SW480 (cell line): ENCODE results near the gene EXOC3L2.
"Not testable (repeated sequence)": the region's sequence is repeated elsewhere in the genome, so short reads cannot be mapped to it uniquely, and the experiment has no call there.

Experiments used
- DNase-seq: peaks from one replicate; pipeline ENCODE4 v3.0.0-alpha.2; 2016; ENCODE audit warnings: low spot score

EXOC3L2 gene

DNA sequence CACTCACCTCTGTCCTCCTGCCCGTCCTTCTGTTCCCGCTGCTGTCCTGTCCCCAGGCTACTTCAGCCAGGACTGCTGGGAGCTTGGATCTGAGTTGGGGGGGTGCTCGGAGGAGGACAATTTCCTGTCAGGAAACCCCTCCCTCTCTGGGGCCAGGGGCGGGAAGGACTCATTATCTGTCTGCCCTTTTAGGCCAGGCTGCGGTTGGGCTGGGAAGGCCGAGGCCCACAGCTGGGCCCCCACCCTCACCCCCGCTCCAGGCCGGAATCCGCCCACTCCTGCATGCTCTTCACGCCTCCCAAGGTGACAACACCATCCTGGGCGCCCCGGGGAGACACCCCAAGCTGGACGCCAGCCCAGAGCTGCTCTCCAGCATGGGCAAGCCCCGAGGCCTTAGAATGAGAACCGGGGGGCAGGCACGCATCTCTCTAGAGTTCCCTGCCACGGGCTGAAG is at the start of gene EXOC3L2:
Gene EXOC3L2 (minus strand): TSS at position 74 of the 454 bp plus-strand sequence. CDS start 6,362 bp downstream, outside the sequence.
- no peak for DNase-seq

DNA sequence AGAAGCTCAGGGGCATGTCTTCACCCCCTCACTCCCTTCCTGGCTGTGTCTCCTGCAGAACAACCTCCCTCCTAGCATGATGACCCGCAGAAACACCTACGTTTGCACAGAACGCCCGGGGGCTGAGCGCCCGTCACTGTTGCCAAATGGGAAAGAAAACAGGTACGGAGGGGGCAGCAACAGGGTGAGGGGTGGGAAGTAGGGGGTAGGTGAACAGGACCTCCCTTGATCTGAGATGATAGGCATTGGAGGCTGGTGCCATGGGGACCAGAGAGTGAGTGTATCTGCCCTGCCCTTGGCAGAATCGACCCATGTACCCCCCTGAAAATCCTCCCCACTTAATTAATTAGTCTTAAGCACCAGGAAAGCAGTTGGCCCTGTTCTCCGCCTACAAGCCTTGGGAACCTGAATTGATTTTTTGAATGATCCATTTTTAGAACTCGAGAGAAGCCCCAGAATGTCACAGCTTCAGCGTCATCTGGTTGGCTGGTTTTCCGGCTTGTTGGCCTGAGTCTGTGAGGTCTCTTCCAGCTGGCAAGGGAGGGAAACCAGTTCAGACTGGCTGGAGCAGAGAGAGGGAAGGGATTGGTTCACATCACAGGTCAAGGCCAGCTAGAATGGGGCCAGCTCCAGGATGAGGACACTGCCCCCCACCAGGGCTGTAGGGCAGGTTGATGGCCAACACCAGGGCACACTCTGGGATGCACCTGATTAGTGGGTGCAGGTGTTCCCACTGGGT is 49.3 kb upstream of the EXOC3L2 start:
- no peak for DNase-seq

DNA sequence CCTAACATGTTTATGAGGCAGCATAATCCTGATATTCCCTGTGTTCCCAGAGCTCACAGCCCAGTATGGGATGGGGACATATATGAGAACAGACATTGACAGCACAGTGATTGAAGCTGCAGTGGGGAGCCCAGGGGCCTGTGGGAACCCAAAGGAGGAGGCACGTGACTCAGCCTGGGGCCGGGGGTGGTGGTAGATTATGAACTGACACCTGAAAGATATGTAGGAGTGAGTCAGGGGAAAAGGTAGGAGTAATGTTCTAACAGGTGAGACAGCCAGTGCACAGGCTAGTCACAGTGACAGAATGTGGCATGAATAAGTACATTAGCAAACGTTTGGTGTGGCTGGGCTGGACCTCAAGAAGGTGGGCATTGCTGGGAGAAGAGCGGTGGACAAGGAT is 48.5 kb upstream of the EXOC3L2 start:
- DNase-seq: no peak

DNA sequence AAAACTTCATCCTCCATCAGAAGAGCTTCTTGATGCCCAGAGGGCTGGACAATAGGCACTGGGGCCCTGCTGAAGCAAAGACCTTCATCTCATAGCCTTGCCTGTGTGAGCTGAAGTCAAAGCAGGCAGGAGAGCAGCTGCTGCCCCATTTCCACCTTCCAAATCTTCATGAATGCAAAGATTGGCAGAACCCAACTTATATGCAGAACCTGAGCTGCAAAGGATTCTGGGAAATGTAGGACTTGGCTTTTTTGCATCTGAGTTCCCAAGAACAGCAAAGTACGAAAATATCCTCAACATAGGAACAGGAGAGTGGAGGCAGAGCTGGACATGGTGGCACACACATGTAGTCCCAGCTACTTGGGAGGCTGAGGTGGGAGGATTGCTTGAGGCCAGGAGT is 46.6 kb upstream of the EXOC3L2 start:
- no peak for DNase-seq

DNA sequence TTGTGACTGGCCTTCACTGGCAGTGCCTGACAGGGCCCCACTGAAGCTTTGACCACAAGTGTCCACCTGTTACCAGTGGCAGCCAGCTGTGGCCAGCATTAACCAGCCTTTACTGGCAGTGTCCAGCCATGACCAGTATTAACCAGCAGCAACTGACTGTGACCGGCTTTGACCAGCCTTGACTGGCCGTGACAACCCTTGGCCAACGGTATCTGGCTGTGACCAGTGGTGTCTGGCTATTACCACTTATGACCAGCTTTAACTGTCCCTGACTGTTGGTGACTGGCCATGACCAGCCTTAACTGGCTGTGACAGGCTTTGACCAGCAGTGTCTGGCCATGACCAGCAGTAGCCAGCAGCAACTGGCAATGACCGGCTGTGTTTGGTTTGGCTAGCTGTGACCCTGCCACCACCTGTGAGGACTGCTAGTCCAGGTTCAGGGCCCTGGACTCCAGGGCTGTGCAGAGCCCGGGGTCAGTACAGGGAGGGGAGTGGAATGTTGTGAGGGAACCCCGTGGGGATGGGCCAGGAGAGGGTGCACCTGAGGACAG is 45.2 kb upstream of the EXOC3L2 start:
- DNase-seq: no peak

DNA sequence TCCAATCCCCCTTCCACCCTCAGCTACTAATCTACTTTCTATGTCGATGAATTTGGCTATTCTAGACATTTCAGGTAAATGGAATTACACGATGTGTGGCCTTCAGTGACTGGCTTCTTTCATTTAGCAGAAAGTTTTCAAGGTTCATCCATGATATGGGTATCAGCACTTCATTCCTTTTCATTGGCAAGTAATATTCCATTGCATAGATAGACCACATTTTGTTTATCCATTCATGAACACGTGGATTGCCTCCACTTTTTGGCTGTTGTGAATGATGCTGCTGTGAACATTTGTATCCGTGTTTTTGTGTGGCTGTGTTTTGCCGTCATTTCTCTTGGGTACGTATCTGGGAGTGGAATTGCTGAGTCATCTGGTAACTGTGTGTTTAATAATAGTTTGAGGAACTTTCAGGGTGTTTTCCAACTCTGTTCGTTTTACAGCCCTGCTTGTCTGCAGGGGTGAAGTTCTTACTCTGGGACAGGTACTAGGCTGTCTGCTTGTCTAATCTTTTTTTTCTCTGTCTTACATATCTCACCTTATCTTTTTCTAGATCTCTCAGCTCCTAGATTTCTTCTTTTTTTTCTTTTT is 38.3 kb upstream of the EXOC3L2 start:
- DNase-seq: no peak

DNA sequence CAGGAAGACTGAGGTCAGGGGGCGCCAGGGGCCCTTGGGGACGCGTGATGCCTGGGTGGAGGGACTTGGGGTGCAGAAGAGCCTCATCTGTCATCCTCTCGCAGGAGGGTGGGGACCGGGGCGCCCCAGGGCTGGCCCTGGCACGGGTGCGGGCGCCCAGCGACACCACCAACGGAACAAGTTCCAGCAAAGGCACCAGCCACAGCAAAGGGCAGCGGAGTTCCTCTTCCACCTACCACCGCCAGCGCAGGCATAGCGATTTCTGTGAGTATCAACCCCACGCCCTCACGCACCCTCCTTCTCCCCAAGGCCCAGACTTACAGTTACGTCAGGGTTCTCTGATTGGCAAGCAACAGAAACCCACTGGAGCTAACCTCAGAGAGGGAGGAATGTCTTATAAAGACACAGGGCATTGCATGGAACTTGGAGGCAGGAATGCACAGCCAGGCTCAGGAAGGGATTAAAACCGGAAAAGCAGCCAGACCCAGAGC is 35.3 kb upstream of the EXOC3L2 start:
- DNase-seq: no peak

DNA sequence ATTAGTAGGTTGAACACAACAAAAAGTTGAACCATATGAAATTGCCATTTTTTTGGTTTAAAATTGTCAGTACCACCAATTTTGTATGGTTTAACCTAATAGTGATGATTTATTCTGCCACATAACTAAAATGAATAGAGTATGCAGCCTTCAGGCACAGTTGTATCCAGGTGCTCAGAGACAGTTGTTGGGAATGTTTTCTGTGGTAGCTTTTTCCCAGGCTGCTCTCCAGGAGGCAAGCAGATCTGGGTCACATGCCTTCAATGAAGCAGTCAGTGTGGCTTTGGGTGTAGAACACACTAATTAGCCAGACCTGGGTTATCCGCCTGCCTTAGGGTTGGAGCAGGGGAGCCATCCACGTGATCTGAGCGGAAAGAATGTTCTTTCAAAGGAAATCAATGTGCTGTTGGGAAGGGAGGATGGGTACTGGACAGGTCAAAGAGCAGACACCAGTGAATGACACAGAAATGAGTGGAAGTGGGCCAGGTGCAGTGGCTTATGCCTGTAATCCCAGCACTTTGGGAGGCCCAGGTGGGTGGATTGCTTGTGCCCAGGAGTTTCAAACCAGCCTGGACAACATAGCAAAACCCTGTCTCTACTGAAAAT is 34.5 kb upstream of the EXOC3L2 start:
- DNase-seq: no peak

DNA sequence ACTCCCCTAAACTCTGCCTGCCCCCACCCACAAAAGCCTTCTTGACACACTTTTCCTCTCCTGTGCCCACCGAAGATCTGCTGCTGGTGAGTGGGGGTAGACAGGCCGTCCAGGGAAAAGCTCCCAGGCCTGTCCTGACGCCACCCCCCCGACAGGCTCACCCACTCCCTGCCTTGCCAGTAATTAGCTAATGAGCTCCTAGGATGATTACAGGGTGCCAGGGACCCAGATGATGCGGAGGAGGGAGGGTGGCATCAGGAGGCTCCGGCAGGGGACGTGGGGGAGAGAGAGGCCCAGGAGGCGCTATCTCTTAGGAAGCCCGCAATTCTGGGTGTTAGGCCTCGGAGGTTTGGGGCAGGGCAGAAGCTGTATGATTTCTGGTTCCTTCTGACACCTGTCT is 32.9 kb upstream of the EXOC3L2 start:
- DNase-seq: no peak

DNA sequence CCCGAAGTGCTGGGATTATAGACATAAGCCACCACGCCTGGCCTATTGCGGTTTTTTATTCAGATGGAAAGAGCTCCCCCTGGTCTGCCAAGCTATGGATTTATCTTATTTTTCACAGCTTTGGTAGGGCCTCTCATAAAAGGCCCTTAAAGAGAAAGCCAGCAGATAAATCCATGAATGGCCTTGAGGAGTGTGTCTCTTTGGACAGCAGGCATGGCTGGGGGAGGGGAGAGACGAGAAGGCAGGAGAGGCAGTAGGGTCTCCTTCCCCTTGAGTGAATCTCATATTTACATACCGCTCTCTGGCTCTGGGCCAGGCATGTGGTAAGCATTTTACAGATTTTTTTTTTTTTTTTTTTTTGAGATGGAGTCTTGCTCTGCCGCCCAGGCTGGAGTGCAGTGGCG is 31.1 kb upstream of the EXOC3L2 start:
- no peak for DNase-seq

DNA sequence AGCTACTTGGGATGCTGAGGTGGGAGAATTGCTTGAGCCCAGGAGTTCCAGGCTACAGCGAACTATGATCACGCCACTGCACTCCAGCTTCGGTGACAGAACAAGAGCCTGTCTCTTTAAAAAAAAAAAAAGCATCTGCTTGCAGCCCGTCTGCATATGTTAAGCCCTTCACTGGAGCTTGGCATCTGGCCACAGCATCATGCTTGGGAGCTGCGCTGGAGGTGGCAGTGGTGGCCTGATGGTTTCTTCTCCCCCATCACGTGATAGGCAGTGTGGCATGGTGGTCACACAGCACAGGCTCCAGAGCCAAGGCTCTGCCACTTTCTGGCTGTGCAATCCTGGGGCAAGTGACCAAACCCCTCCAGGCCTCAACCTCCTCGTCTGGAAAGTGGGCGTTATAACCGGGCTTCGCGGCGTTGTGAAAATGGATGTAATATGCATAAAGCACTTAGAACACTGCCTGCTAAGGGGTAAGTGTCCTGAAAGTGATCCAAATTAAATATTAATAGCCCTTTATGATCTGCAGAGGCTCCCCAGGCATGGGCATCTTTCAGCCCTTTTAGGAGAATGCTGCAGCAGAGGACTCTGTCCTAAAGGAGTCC is 30.3 kb upstream of the EXOC3L2 start:
- no peak for DNase-seq

DNA sequence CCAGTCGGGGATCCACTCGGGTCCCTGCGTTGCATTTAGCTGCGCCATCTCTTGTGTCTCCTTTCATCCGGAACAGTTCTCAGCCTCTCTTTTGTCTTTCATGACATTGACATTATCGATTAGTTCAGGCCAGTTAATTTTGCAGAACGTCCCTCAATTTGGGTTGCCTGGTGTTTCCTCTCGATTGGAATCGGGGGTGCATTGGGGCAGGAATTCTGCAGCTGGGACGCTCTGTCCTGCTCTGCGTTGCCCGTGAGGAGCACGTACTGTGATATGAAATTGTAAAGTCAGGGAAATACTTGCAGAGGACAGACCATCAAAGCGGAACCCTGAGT is 28.3 kb upstream of the EXOC3L2 start:
- no peak for DNase-seq

DNA sequence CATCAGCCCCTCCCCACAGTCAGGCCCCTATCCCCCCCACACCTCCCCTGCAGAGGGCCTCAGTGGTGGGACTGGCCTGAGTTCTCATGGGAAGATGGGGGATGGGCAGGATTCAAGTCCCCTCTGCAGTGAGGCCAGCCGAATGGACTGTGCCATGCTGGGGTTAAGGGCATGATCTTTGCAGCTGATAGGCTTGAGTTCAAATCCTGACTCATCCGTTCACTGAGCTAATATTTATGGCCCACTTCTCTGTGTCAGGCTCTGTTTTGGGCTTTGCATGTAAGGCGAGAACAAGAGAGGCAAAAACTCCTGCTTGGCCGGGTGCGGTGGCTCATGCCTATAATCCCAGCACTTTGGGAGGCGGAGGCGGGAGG is 26.5 kb upstream of the EXOC3L2 start:
- DNase-seq: no peak

DNA sequence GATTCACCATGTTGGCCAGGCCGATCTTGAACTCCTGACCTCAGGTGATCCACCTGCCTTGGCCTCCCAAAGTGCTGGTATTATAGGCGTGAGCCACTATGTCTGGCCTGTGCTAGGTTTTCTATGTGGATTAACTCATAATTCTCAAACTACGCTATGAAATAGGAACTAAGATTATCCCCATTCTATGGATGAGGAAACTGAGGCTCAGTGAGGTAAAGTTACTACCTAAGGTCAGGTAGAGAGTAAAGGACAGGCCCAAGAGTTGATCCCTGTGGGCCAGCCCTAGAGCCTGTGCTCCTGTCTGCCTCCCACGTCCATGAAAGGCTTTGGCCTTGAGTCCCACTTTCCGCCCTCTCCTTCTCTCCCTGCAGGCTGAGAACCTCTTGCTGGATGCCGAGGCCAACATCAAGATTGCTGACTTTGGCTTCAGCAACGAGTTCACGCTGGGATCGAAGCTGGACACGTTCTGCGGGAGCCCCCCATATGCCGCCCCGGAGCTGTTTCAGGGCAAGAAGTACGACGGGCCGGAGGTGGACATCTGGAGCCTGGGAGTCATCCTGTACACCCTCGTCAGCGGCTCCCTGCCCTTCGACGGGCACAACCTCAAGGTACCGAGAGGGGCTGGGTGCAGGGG is 26.0 kb upstream of the EXOC3L2 start:
- no peak for DNase-seq

DNA sequence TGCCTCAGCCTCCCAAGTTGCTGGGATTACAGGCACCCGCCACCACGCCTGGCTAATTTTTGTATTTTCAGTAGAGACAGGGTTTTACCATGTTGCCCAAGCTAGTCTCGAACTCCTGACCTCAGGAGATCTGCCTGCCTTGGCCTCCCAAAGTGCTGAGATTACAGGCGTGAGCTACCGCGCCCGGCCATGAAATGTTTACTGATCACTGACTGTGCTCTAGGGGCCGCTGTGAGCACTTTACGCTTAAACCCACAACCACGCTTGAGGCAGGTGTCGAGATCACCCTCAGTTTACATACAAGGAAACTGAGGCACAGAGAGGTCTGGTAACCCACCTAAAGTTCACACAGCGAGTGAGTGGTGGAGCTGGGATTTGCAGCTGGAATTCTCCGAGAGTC is 24.7 kb upstream of the EXOC3L2 start:
- not testable (repeated sequence) for DNase-seq

DNA sequence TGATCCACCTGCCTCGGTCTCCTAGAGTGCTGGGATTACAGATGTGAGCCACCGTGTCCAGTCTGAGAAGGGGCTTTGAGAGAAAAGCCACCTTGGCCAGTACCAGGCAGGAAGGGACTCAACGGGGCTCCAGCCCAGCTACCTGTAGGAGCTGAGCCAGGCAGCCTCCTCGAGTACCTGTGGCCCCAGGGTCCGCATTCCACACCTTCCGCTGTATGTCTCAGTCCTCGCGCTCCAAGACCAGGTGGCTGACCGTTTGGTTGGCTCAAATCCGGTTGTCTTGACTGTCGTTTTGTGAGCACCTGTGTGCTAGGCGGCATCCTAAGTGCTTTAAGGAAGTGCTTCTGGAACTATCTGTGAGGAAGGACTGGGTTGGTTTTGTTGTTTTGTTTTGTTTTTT is 22.1 kb upstream of the EXOC3L2 start:
- DNase-seq: no peak

DNA sequence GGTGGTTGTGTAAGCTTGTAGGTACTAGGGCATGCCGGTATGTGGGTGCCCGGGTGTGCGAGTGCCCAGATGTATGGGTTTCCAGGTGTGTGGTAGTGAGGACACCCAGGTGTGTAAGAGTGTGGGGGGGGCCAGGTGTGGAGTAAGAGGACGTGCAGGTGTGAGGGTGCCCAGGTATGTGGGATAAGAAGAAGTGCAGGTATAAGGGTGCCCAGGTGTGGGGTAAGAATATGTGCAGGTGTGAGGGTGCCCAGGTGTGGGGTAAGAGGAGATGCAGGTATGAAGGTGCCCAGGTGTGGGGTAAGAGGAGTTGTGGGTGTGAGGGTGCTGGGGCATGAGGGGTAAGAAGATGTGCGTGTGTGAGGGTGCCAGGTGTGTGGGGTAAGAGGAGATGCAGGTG is 20.2 kb upstream of the EXOC3L2 start:
- DNase-seq: no peak

DNA sequence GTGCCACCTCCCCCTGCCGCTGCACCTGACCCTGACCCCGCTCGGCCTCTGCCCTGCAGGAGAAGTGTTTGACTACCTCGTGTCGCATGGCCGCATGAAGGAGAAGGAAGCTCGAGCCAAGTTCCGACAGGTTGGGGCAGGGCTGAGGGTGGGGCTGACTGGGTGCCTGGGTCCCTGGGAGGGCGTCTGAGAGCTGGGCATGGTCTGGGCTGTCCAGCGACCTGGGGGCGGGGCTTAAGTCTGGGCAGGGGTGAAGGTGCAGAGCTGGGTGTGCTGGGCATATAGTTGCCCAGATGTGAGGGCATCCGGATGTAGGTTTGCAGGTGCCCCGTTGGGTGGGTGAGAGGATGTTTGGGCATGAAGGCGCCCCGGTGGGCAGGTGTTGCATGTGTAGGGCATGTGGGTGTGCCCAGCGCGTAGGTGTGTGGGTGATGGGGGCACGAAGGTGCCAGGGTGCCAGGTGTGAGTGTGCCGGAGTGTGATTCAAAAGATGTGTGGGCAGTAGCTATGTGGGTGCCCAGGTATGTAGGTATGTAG is 19.6 kb upstream of the EXOC3L2 start:
- DNase-seq: no peak

DNA sequence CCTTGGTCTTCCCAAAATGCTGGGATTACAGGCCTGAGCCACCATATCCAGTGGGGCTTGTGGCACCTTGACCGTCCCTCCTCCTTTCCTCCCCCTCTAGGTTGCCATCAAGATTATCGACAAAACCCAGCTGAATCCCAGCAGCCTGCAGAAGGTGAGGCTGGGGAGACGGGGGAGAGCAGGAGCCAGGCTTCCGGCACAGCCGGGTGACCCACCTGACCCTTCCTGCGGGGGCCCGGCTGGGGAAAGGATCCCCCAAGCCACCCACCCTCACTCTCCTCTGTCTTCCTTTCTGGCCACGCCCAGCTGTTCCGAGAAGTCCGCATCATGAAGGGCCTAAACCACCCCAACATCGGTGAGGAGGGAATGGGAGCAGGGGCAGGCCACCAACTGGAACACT is 17.8 kb upstream of the EXOC3L2 start:
- no peak for DNase-seq

DNA sequence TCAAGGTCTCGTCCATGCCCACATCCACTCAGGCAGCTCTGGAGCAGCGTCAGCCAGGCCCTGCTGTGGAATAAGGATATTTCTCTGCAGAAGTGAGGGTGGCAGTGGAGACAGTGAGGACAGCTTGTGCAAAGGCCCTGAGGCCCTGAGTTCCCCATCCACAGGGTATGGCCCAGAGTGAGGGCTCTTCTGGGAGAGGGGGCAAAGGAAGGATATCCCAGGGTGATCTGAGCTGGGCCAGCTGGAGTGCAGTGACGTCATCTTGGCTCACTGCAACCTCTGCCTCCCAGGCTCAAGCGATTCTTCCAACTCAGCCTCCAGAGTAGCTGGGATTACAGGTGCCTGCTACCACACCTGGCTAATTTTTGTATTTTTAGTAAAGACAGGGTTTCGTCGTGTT is 17.4 kb upstream of the EXOC3L2 start:
- no peak for DNase-seq

DNA sequence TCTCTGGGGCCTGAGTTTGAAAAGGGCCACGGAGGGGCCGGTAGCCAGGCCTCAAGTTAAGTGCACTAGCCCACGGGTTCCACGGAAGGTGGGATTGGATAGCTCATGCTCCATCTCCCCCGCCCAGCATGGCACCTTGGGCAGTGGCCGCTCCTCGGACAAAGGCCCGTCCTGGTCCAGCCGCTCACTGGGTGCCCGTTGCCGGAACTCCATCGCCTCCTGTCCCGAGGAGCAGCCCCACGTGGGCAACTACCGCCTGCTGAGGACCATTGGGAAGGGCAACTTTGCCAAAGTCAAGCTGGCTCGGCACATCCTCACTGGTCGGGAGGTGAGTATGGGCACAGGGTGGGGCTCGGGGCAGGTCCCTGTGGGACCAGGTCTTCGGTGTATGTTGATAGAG is 13.7 kb upstream of the EXOC3L2 start:
- DNase-seq: no peak

DNA sequence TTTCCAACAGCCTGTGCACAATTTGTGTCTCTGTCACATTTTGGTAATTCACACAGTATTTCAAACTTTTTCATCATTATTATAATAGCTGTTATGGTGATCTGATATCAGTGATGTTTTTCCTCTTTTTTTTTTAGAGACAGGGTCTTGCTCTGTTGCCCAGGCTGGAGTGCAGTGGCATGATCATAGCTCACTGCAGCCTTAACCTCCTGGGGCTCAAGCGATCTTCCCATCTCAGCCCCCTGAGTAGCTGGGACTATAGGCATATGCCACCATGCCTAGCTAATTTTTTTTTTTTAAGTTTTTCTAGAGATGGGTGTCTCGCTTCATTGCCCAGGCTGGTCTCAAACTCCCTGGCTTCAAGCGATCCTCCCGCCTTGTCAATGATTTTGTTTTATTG is 11.6 kb upstream of the EXOC3L2 start:
- no peak for DNase-seq
